Psoas muscle (tissue), 8 donors: ENCODE measurements around the gene KRTAP12-3. TPM values are rescaled to one million over a fixed set of nuclear protein-coding genes. Genes with fewer than 3 reads are reported as not detected.

ENCODE experiments used
- ATAC-seq, 4 donors: fragments of 200-7000 bp; cut with Tn5 transposase; one replicate each; pipeline ENCODE4 v1.9.1; 2020; ENCODE audit warnings: moderate library complexity in 3 of 4, mild to moderate bottlenecking in 2 of 4
- DNase-seq, 2 donors: peaks; one replicate each; pipeline ENCODE4 v3.0.0-alpha.2; 2020
- H3K27ac ChIP-seq: fragments of 200-600 bp; one replicate; pipeline ENCODE4 v1.8.0; 2022
- H3K27me3 ChIP-seq, 3 donors: fragments of 200-600 bp in 1 of 3; one replicate each; pipeline versions ENCODE4 v1.6.1 to v1.8.0; 2013 to 2022; ENCODE audit warnings: low read length in 2 of 3, mild to moderate bottlenecking in 2 of 3, moderate library complexity in 1 of 3; ENCODE audit not compliant: insufficient read depth in 3 of 3
- H3K36me3 ChIP-seq, 2 donors: fragments of 200-600 bp in 1 of 2; one replicate each; pipeline versions ENCODE4 v1.6.1 to v1.8.0; 2013 to 2022; ENCODE audit warnings: low read depth in 1 of 2, mild to moderate bottlenecking in 1 of 2, moderate library complexity in 1 of 2; ENCODE audit not compliant: insufficient read depth in 1 of 2
- H3K4me1 ChIP-seq: fragments of 200-600 bp; one replicate; pipeline ENCODE4 v1.8.0; 2022
- H3K4me3 ChIP-seq: fragments of 200-600 bp; one replicate; pipeline ENCODE4 v1.8.0; 2022; ENCODE audit warnings: mild to moderate bottlenecking
- H3K9me3 ChIP-seq: fragments of 200-600 bp; one replicate; pipeline ENCODE4 v1.8.0; 2022
- CTCF ChIP-seq: fragments of 200-600 bp; IDR thresholded peaks from one replicate; pipeline ENCODE4 v1.8.0; 2022; ENCODE audit warnings: antibody characterized with exemption
- WGBS, 3 donors: extraction: QIAGEN DNeasy Blood & Tissue Kit; methylation state at CpG; one replicate each; pipeline versions ENCODE4 v1.1.6 to v1.1.7; 2013; 5-methylcytosine and 5-hydroxymethylcytosine counted together
- intact Hi-C, 2 donors: fragments of 100-400 bp; cut with DNase I; formaldehyde crosslinking; loops; one replicate each; pipeline versions ENCODE4 v1.11.0 to v1.14.2; 2022
- polyA plus RNA-seq, 3 donors: library from polyadenylated mRNA; stranded (reverse); fragments of 200-250 nt; gene quantifications; one replicate each; pipeline ENCODE4 v1.2.3, GENCODE V29; 2013
- total RNA-seq, 4 donors: library from RNA; stranded (reverse); fragmentation: NEBNext Ultra II Directional in 2 of 4; extraction: Animal tissue kit (Norgen Biotek cat#: 25700) in 2 of 4; gene quantifications; one replicate each; pipeline versions ENCODE4 v1.2.1 to v1.2.4, GENCODE V29; 2021 to 2023
- donor health status: healthy with polysubstance abuse.
- donor health status: DM: no; HTN: no; CAD: no; lungs with moderate emphysema.
- donor health status: Bipolar disorder and iron deficiency.
- donor health status: healthy.
- donor health status: DM: yes; HTN: yes; CAD: no.
- donor health status: DM: no; HTN: no; CAD: no.
- donor health status: DM: no; HTN: no; CAD: no.
- donor health status: DM: yes; HTN: yes; CAD: no.

The KRTAP12-3 gene
- total and polyA plus RNA-seq, 7 donors = not detected

- Histone ChIP-seq H3K27me3 (peaks cover 0 to 25% (median 3%) of the 10 kb centered on the region in 3 donors), H3K4me1 (no peaks in the 10 kb centered on the region), H3K4me3 (no peak overlapping the region), H3K27ac (no peak overlapping the region), H3K9me3 (peaks cover 9% of the 10 kb centered on the region), H3K36me3 (no peaks in the 10 kb centered on the region)
- ATAC-seq (no peak), DNase-seq (no peak)
- intact Hi-C loops = no loop called here
- no peak for TF ChIP-seq CTCF
- 62 to 66% (median 65%) methylated on average over 3 of the region's 3 CpGs for WGBS, 3 donors
Measured at GRCh38 chr21:44618909-44619308, 38.8 kb upstream of the KRTAP12-3 start.

GRCh38 chr21:44619886-44620285, 37.8 kb upstream of the KRTAP12-3 start:
- Histone ChIP-seq H3K36me3 (no peaks in the 10 kb centered on the region), H3K4me1 (no peaks in the 10 kb centered on the region), H3K27ac (no peak overlapping the region), H3K4me3 (no peak overlapping the region), H3K9me3 (peaks cover 14% of the 10 kb centered on the region), H3K27me3 (peaks cover 0 to 17% (median 0%) of the 10 kb centered on the region in 3 donors)
- DNase-seq (no peak), ATAC-seq (no peak)
- WGBS, 3 donors = 82 to 86% (median 85%) methylated on average over 6 of the region's 6 CpGs
- intact Hi-C loops = loop anchor here in 1 of 2 donors (5.0 kb wide), 1 partner anchor 172 kb away; no protein-coding TSS in a partner anchor
- no peak for TF ChIP-seq CTCF

GRCh38 chr21:44623575-44623974, 34.2 kb upstream of the KRTAP12-3 start:
- TF ChIP-seq CTCF = no peak
- H3K4me1 ChIP-seq = no peaks in the 10 kb centered on the region
- no peak overlapping the region for H3K27ac ChIP-seq
- DNase-seq (no peak), ATAC-seq (no peak)
- intact Hi-C loops = loop anchor here in 1 of 2 donors (5.0 kb wide), 1 partner anchor 169 kb away; no protein-coding TSS in a partner anchor
- H3K36me3 ChIP-seq = no peaks in the 10 kb centered on the region
- peaks cover 0 to 9% (median 0%) of the 10 kb centered on the region in 3 donors for H3K27me3 ChIP-seq
- no peak overlapping the region for H3K4me3 ChIP-seq
- H3K9me3 ChIP-seq = peaks cover 14% of the 10 kb centered on the region

GRCh38 chr21:44625756-44626155, 32.0 kb upstream of the KRTAP12-3 start:
- Histone ChIP-seq H3K27me3 (peaks cover 0 to 13% (median 0%) of the 10 kb centered on the region in 3 donors), H3K36me3 (no peaks in the 10 kb centered on the region), H3K27ac (no peak overlapping the region), H3K9me3 (peaks cover 14% of the 10 kb centered on the region), H3K4me3 (no peak overlapping the region), H3K4me1 (no peaks in the 10 kb centered on the region)
- intact Hi-C loops = no loop called here
- DNase-seq = no peak
- WGBS, 3 donors = 63 to 73% (median 71%) methylated on average over 7 of the region's 7 CpGs
- no peak for ATAC-seq
- no peak for TF ChIP-seq CTCF

GRCh38 chr21:44626262-44626661, 31.5 kb upstream of the KRTAP12-3 start:
- DNase-seq (peak in 1 of 2 donors; percentile 47), ATAC-seq (no peak)
- H3K4me3 ChIP-seq = no peak overlapping the region
- H3K9me3 ChIP-seq = peaks cover 14% of the 10 kb centered on the region
- H3K27ac ChIP-seq = no peak overlapping the region
- 60 to 66% (median 64%) methylated on average over 10 of the region's 10 CpGs for WGBS, 3 donors
- H3K27me3 ChIP-seq = peaks cover 0 to 13% (median 0%) of the 10 kb centered on the region in 3 donors
- no peak for TF ChIP-seq CTCF
- H3K36me3 ChIP-seq = no peaks in the 10 kb centered on the region
- no peaks in the 10 kb centered on the region for H3K4me1 ChIP-seq
- intact Hi-C loops = no loop called here
